Activated CD8-positive, alpha-beta memory T cell treated with anti-CD3 and anti-CD28 coated beads for 48 hours (primary cell): ENCODE results near the gene RBP5.
A peak's percentile ranks its signal among the peaks of the same experiment; 100 is the strongest.
"Not testable (repeated sequence)": the region's sequence is repeated elsewhere in the genome, so short reads cannot be mapped to it uniquely, and the experiment has no call there.

Source experiments
- DNase-seq, 3 experiments: peaks; one replicate each; pipeline ENCODE4 v3.0.0-alpha.2; 2020; ENCODE audit warnings: low read depth in 2 of 3, low spot score in 2 of 3

The RBP5 gene

DNA sequence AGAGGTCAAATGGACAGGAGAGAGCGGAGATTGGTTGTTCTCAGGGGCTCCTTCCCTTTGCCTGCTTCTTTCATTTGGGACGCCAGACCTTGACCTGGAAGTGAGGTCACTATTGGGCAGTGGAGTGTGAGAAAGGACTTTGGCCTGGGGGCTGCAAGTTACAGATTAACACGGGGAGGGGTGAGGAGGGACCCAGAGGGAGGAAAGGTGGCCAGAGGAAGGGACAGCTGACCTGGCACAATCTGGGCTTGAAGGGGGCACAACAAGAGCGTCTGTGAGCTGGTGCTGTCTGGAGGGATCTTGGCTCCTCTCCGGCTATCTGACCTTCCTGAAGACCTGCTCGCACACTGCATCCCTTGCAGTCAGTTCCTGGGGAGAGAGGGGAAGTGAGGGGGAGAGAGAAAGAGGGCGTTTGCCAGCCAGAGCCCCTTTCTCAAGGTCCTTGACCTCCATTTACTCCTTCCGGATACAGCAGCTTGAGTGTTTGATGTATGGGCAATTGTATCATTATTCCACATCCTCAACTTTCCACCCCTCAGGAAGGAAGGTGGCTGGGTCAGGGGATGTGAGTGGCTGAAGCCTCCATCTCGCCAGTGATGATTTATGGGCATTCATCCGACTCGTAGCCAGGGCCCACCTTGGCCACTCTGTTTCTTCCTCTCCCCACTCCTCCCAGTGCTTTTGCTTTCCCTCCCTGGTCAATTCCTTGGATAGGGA, 4.7 kb downstream of the RBP5 start:
- DNase-seq, result no peak

DNA sequence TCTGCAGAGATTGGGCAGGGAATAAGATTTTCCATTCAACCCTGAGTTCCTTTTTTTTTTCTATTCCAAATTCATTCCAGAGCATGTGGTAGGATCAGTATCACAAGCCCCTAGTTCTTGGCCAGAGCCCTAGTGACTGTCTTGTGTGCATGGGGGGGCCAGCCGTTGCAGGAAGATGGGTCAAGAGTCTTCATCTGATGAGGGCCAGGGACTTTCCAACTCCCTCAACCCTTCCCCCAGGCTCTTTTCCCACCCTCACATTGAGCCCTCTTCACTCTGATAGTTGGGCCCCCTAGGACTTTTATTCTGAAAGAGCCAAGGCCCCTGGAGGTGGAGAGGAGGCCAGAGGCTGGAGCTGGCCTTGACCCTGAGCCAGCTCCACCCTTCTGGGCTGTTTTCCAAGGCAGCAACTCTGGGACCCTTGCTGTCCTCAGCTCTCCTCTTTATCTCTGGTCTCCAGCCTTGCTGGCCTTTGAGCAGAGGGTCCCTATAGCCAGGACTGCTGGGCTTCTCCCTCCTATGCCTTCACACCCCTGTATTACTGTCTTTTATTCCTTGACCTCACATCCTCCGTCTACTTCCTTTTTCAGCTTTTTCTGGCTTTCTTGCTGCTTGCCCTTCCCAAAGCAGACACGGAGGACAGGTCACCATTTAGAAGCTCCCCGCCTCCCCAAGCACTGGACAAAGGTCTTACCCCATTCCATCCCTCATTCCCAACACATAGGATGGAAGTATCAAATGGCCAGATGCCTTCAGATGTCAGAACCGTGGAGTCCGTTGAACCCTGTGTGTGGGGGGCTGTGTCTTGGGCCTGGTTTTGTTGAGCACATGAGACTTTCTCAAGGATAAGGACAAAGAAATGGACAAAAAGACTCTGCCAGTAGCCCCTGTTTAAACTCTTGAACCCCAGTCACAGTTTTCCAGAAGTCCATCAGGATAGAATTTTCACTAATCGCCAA, 5.6 kb downstream of the RBP5 start:
- DNase-seq, result no peak

DNA sequence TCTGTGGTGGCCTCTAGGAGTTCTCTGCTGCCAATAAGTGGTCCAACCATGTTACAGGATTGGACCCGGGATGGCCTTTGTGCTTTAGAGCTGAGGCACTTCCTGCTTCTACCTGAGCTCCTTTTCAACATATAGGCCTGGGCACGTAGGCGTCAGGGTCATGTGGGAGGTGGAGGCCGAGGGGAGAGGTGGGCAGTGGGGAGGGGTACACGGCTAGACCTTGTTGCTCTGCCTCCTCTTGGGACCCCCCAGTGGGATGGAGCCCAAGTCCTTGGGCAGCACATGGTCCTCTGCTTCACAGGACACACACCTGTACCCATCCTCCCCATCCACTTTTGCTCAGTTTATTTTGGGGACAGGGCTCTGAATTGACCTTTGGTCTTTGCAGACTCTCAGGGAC, 7.4 kb downstream of the RBP5 start:
- no peak for DNase-seq

DNA sequence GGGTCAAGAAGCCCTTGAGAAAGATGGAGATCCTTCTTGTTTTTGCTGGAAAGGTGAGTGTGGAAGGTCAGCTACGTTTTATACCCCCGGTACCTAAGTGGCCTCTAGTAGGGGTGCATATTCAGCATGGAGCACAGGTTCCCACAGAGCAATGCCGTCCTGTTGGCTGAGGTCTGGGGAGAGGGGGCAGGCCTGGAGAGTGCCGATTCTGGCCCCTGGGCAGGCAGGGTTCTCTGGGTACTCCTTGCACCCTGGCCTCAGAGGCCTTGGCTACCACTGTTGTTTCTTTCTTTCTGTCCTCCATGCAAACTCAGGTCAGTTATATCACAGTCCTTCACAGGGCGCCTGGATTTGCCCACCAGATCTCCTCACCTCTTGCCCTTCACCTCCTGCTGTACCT, 8.5 kb downstream of the RBP5 start:
- no peak for DNase-seq

DNA sequence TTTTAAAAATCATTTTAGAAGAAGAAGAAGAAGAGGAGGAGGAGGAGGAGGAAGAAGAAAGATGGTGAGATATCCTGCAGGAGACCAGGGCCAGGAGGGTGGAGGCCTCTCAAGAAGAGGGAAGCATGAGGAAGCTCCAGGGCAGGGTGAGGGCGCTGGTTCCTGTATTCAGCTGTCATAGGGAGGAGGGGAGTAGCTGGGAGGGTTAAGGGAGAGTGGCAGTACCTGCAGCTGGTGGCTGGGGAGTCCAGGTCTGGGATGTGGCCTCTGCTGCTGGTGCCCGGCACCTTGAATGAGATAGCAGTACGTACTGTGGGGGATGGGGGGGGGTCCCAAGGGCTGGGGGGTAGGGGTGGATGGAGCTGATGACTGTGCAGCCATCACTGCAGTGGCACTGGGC, 9.8 kb downstream of the RBP5 start:
- DNase-seq, result no peak

DNA sequence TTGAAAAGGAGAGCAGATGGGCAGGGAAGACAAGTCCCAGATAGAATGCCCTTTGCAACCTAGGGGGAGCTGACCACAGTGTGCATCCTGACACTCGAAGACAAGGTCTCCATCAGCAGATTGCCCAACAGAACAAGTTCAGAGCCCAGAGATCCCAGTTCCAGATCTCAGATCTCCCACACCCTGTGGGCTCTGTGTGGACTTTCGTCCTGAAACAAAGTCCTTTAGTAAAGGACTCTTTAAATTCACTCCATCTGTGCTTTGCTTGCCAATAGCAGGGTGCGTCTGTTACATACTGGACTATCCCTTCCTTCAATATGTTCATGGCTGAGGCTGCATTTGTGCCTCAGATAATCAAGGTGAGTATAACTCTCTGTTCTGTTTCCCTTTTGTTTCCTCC, 11.0 kb downstream of the RBP5 start:
- no peak for DNase-seq

DNA sequence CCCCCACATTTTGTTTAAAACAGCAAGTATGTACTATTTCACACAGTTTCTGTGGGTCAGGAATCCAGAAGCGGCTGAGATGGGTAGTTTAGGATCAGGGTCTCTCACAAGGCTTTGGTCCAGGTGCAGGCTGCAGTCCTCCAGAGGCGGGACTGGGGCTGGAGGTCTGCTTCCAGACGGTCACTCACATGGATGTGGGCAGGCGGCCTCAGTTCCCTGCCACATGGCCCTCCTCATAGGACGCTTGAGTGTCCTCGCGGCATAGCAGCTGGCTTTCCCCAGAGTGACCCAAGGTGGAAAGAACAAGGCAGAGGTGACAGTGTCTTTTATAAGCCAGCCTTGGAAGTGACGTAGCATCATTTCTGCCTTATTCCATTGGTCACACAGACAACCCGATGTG, 11.8 kb downstream of the RBP5 start:
- no peak for DNase-seq

DNA sequence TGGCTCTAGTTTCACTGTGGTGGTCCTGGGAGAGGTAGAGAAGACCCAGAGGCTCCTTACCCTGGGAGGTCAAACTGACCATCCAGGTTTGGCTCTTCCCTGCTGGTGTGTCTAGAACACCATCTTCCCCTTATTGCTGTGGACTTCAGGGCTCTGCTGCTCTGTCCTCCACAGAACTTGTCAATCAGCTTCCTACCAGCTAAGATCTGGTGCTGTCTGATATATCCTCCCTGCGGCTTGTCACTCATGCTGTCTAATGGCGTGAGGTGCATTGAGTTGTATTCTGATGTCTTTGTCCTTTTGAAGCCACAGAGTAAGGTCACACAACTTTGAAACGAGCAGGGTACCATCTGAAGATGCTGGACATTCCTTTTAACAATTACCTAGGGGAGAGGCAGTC, 12.5 kb downstream of the RBP5 start:
- no peak for DNase-seq

DNA sequence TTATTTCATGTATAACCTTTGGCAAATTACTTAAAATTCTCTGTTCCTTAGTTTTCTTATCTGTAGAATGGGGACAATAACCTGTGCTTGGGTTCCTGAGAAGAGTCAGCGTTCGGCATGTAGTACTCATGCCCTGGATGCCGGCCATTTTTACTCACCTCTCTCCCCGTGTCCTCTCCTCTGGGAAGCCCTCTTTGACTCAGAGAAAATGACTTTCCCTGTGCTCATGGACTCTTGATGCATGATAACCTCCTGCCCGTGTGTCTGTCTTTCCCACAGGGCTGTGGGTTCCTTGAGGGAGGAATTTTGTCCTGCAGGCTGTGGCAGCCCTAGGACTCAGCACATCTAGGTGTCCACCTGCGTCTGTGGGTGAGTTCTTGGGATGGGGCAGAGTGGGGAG, 13.8 kb downstream of the RBP5 start:
- DNase-seq, result no peak

DNA sequence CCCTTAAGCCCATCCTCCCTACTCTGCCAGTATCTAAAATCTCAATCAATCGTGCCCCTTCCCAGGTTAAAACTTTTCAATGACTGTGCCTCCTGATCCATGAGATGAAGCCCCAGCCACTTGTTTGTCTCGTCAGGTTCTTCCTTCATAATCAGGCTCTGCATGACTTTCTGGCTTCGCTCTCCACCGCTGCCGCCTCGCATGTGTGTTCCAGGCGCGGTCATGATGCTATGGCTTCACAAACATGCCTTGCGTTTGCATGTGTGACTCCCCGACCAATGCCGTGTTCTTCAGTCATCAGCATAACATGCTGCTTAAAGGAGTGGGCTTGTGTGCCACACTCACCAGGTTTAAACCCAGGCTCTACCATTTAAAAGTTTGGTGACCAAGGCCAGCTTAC, 14.7 kb downstream of the RBP5 start:
- no peak for DNase-seq

DNA sequence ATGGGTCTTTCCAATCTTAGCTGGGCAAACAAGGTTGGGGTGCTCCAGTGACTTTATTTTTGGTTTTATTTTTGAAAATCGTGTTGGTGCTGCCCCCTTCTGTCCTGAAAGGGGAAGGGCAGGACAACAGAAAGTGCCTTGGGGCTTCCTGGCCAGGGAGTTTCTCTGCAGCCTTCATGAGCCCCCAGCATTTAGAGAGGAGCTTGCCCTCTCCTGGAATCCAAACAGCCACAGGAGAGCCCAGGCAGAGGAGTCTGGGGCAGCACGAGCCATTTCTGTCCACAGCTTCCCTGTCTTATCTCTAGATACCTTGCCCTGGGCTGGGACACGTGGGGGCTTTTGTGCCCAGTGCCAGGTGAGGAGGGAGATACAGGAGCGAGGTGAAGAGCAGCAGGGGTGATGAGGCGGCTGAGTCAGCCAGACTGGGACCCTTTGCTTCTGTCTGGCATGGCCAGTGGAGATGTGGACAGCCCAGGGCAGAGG, 15.3 kb downstream of the RBP5 start:
- DNase-seq, result no peak

DNA sequence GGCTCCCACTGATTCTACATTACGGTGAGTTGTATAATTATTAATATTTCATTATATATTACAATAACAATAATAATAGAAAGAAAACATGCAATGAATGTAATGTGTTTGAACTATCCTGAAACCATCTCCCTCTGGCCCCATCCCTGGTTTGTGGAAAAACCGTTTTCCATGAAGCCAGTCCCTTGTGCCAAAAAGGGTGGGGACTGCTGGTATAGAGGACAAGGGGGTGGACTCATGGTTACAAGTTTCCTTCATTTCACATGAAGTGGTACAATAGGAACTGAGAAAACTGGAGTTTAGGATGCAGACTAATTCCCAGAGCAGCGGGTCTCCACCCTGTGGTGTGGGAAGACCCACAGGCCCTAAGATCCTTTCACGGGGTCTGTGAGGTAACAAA, 16.6 kb downstream of the RBP5 start:
- no peak for DNase-seq

DNA sequence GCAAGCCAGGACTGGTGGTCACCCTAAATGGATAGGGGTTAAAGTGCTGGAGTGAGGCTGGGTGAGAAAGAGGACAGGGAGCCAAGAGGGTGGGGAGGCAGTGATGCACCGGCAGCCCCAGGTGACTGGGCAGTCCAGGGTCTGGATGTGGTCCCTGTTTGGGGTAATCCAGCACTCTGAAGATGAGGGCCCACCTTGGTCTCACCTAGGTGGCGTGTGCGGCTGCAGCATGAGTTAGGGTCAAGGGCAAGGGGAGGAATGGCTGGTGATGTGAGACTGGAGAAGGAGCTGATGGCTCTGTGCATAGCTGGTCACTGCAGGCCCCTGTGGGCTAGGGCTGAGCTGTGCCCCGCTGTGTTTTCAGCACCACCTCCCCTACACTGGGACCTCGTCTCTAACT, 18.0 kb downstream of the RBP5 start:
- no peak for DNase-seq

DNA sequence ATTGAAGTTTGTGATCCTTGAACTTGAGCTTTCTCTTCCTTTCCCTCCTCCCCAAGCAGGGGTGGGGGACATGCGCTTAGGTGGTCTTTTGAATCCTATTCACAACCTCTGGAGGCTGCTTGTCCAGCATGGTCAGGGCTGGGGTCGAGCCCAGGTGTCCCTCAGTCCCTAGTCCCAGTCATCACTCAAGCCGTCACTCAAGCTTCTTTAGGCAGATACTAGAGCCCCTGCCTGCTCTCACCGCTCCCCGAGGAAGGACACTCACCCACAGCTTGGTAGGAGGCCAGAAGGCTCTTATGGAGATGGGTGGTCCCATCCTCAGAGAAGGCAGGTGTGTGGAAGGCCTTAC, 19.1 kb downstream of the RBP5 start:
- no peak for DNase-seq

DNA sequence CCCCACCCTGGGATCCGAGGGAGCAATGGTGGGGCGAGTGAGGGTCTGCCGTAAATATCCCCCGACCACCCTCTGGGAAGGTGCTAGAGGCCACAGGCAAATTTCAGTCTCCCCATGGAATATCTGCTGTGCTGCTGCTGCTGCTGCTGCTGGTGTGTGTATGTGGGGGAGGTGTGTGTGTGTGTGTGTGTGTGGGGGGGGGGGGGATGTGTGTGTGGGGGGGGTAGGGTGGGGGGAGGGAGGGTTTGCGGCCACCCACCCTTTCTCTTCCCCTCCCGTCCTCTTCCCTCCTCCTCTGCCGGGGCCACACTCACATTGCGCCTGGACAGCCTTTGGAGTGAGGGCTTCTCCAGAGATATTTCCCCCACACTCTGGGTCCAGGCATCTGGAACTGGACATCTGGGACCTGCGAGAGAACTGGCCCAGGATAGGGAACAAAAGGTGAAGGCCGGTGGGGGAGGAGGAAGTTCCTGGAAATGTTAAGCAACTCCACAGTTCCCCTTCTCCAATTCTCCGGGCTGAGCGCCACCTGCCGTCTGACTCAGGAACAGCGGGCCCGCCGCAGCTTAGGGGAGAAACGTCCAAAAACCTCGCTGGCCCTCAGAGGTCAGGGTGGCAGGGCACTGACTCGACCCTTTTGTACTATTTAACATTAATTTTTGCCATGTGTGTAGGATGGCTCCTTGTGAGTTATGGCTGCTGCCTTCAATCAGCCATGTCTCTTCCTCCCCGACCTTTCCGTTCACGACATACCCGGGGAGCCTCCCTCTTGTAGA, 19.7 kb downstream of the RBP5 start, which contains the start of gene C1RL:
Gene C1RL, minus strand, starts transcription at position 419 of the 776 bp plus-strand sequence. Its CDS starts 34 bp downstream, at position 385.
- DNase-seq, result peak; percentile 62 to 92 (median 84)

DNA sequence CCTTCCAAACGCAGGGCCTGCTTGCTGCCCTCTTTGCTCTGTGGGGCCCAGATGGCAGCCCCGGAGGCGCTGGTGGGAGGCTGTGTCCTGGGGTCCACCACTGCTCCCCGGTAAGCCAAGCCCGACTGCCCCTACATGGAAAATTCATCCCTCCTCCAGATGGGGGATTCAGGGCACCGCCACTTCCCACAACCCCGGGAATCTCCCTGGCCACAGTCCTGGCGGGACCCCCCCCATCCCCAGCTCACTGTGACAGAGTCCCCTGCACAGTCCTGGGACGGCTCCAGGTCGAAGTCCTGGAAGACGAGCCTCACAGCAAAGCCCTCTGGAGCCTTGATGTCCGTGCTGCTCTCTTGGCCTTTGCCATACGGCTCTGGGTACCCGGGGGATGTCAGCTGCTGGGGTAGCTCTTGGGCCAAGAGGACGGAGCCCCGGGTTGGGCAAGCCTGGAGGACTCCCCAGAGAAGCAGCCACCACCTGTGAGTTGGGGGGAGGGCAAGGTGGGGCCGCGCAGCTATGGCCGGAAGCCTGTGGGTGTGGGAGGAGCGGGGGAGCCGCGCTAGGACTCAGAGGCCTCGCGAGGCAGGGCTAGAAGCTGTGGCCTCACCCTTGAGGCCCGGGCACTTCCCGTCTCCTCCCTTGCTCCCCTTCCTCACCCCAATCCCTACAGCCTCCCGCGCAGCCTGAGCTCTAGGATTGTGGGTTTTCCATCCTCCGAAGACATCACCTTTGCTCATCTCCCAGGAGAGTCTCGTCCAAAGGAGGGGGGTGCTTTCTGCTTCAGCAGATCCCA, 20.5 kb downstream of the RBP5 start:
- DNase-seq, result peak; percentile 58 to 63 (median 59)

DNA sequence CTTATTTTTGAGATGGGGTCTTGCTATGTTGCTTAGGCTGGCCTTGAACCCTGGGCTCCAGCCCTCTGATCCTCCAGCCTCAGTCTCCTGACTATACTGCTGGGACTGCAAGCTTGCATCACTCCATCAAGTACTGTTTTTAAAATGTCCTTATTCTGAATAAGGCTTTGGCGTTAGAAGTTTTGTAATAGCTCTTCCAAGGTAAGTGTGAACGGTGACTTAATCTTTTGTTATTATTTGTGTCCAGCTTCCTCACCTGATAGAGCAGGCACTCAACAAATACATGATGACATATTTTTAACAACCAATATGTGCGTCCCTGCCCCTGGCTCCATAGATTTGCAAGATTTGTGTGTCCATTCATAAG, 21.1 kb downstream of the RBP5 start:
- DNase-seq, result no peak

DNA sequence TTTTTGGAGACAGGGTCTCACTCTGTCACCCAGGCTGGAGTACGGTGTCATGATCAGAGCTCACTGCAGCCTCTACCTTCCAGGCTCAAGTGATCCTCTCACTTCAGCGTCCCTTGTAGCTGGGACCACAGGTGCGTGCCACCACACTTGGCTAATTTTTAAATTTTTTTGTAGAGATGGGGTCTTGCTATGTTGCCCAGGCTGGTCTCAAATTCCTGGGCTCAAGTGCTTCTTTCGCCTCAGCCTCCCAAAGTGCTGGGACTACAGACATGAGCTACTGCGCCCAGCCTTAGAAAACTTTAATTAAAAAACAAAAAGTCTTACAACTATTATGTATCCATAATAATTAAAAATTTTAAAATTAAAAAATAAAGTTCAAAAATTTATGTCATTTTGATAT, 21.5 kb downstream of the RBP5 start:
- DNase-seq, result not testable (repeated sequence)

DNA sequence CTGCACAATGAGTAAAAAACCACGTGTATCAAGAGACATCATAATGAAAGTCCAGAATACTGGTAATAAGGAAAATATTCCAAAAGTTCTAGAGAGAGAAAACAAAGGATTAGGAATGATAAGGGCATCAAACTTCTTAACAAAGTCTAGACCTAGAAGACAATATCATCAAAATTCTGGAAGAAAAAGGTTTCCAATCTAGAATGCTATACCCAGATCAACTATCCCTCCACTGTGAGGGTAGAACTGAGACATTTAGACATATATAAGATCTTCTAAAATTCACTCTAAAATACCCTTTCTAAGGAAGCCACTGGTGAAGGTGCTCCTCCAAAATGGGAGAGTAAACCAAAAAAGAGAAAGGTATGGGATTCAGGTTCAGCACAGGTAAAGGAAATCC, 22.6 kb downstream of the RBP5 start:
- no peak for DNase-seq

DNA sequence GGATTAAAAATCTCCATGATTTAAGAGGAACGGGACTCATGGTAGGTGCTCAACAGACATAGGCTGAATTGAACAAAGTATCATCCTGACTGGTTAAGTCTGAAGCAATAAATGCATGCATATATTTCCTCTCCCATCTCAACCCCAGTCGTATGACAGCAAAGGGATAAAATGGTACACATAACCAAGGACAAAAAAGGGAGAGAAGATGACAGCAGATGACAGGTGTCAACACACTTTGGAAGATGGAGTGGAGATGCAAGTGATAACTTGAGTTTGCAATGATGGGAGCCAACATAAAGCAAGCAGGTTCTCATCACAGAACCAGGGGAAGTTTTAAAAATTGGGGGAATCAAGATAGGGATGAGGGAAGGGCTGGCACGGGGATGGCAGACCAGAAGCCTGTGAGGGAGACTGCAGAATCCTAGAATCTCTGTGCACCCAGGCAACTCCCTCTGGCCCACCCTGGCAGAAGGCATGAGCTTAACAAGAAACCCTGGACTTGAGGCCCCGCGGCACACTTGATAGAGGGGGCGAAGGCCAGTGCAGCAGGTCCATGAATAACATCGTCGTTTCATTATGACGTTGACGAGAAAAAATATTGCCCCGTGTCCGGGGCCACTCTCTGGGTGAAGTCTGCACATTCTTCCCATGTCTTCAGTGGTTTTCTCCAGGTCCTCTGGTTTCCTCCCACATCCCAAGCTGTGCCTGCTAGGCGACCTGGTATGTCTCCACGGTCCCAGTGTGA, 24.7 kb downstream of the RBP5 start:
- DNase-seq, result no peak
